Activated naive CD4-positive, alpha-beta T cell treated with anti-CD3 and anti-CD28 coated beads, Interleukin-2, amount 10 ng/mL, durations not matched to agents 7 days and 5 days (primary cell): ENCODE measurements around the gene PTPN1.
"Not testable (repeated sequence)": the region's sequence is repeated elsewhere in the genome, so short reads cannot be mapped to it uniquely, and the experiment has no call there.

ENCODE experiments used
- CTCF ChIA-PET: fragments of 350-600 bp; sonication (Branson Sonifier 250); formaldehyde crosslinking; loops from one replicate; lab custom pipeline; 2021; ENCODE audit warnings: antibody characterized with exemption; lab: Charles Lee
- DNase-seq: peaks from one replicate; pipeline ENCODE4 v3.0.0-alpha.2; 2020
- H3K27ac Mint-ChIP-seq: one replicate; pipeline ENCODE4 v1.8.0; 2021; ENCODE audit warnings: mild to moderate bottlenecking, moderate library complexity, mixed read lengths
- H3K27me3 Mint-ChIP-seq: one replicate; pipeline ENCODE4 v1.8.0; 2021; ENCODE audit warnings: mild to moderate bottlenecking, mixed read lengths
- H3K36me3 Mint-ChIP-seq: one replicate; pipeline ENCODE4 v1.8.0; 2021; ENCODE audit warnings: mixed read lengths
- H3K4me1 Mint-ChIP-seq: one replicate; pipeline ENCODE4 v1.8.0; 2021; ENCODE audit warnings: mixed read lengths
- H3K4me3 Mint-ChIP-seq: one replicate; pipeline ENCODE4 v1.8.0; 2021; ENCODE audit warnings: mild to moderate bottlenecking, moderate library complexity, mixed read lengths
- H3K9me3 Mint-ChIP-seq: one replicate; pipeline ENCODE4 v1.8.0; 2021; ENCODE audit warnings: mixed read lengths

Gene PTPN1

DNA sequence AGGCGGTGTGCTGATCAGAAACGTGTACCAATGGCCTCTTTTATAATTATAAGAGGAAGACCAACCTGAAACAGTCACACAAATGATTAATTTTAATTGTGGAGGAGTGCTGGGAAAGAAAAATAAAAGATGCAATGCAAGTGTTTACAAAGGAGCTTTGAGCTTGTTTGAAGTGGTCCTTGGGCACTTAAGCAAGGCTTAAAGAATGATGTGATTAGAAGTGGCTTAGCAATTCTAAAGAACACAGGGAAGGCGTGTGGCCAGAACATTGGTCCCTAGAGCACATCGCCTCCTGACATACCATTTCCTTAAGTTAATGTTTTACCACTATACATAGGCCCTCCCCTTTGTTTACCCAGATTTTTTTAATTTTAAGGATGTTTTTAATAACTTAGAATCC lies 26.1 kb downstream of the PTPN1 start:
- CTCF ChIA-PET = no interaction called here
- no peak overlapping the region for H3K4me3 Mint-ChIP-seq
- no peak for DNase-seq
- no peaks in the 10 kb centered on the region for H3K9me3 Mint-ChIP-seq
- peaks cover 55% of the 10 kb centered on the region for H3K4me1 Mint-ChIP-seq
- H3K27me3 Mint-ChIP-seq = no peaks in the 10 kb centered on the region
- H3K36me3 Mint-ChIP-seq = peaks cover 33% of the 10 kb centered on the region
- H3K27ac Mint-ChIP-seq = no peak overlapping the region

DNA sequence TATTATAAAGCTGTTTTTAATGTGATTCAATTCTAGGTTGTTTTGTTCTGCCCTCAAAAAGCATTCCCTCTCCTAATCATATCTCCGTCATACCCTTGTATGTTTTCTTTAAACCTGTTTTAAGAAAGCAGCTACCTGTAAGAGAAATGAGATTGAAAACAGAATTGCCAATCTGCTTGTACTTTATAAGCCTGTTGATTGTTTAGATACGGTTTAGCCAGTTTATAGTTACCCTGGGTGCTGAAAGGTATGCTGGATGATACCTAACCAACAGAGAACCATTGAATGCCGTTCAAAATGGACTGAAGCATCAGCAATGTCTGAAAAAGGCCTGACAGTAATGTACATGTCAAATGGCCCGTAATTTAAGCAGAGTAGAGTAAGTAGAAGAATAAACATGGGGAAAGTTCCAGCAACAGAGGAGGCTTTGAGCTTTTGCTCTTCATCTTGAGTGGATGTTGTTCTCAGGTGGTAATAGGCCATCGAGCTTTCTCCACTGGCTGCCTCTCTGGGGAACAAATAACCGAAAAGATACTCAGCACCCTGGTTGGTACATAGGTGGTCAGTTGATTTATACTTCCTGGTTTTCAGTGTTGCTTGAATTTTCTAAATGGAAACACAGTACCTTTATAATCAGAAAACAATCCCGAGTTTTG lies 27.5 kb downstream of the PTPN1 start:
- no peaks in the 10 kb centered on the region for H3K27me3 Mint-ChIP-seq
- H3K36me3 Mint-ChIP-seq = peaks cover 42% of the 10 kb centered on the region
- peaks cover 58% of the 10 kb centered on the region for H3K4me1 Mint-ChIP-seq
- DNase-seq = no peak
- H3K4me3 Mint-ChIP-seq = no peak overlapping the region
- H3K27ac Mint-ChIP-seq = peak overlapping the region; percentile 43
- CTCF ChIA-PET = interaction anchor here (1.1 kb wide), 1 partner anchor 12 kb away, joined by 3 read pairs; no protein-coding TSS in a partner anchor
- no peaks in the 10 kb centered on the region for H3K9me3 Mint-ChIP-seq

DNA sequence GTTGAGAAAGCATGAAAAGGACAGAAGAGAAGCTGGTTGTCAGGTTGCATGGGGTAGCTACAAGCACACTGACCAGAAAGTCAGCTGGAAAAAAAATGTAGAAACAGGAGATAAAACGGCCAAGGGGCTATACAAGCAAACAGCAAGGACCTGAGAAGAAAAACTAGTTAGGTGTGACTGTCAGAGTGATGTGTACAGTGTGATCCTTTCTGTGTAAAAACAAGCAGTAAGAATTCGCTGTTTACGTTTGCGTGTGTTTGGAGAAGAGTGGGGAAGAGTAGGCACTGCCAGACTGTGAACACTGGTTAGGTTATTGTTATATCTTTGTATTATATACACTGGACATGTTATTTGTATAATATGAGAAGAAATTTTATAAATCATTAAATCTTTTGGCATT lies 28.1 kb downstream of the PTPN1 start:
- Mint-ChIP-seq H3K27ac (peak overlapping the region; percentile 43), H3K4me1 (peaks cover 63% of the 10 kb centered on the region), H3K4me3 (no peak overlapping the region), H3K36me3 (peaks cover 43% of the 10 kb centered on the region), H3K27me3 (no peaks in the 10 kb centered on the region), H3K9me3 (no peaks in the 10 kb centered on the region)
- DNase-seq = no peak
- CTCF ChIA-PET = interaction anchor here (1.0 to 1.1 kb wide), 2 partner anchors 10 to 12 kb away, joined by 3 read pairs; no protein-coding TSS in a partner anchor

DNA sequence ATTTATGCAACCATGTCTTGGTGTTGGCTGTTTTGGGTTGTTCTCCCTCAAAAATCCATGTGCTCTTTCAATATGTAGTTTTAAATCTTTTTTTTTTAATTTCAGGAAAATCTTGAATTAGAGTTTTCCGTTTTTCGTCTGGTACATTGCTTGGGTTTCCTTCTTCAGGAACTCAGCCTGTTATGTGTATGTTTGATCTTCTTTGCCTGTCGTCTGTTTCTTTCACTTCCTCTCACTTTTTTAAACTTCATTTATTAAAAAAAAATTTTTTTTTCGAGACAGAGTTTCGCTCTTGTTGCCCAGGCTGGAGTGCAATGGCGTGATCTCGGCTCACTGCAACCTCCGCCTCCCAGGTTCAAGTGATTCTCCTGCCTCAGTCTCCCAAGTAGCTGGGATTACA lies 29.6 kb downstream of the PTPN1 start:
- CTCF ChIA-PET = interaction anchor here (0.7 kb wide), 1 partner anchor 8 kb away, joined by 3 read pairs; no protein-coding TSS in a partner anchor
- DNase-seq, H3K9me3 Mint-ChIP-seq, H3K4me3 Mint-ChIP-seq, H3K27me3 Mint-ChIP-seq, H3K27ac Mint-ChIP-seq: not testable (repeated sequence)
- peaks cover 46% of the 10 kb centered on the region for H3K36me3 Mint-ChIP-seq
- peaks cover 72% of the 10 kb centered on the region for H3K4me1 Mint-ChIP-seq

DNA sequence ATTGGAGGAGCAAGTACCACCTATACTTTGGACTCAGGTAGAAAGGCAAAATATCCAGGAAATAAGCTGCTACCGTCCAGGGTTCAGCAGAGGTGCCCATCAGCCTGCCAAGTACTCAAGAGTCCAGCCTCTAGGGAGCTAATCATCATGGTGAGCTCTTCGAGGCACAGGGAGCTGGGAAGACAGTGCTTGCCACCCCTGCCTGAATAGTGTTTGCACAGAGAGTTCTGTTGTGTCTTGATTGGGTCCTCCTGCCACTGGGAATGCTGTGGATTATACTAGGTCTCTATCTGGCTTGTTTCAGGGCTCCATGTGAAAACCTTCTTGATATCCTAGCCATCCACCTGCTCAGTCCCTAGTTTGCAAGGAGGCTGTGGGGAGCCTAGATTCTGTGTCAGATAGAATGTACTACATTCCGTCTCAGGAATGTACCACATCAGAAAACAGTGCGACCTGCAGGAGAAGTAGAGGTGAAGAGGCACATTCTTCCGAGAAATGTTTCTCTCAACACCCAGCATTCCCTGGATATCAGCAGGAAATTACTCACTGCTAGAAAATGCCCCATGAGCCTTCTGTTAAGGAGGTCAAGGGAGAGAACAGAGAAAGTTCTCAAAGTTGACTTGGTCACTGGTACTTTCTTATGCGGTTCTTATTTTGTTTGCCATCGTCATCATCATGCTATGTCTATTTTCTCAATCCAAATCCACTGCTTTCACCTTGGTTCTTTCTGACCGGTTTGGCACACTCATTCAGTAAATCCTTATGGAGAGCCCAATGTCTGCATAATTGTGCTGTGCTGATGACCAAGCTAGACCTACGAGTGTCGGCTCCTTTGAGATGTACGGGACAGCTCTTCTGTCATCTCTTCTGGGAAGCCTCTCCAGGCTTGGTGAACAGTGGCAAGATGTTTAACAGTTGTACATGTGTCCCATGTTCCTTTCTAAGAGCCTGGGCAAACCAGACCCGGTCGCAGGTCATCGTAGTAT lies 30.7 kb downstream of the PTPN1 start:
- Mint-ChIP-seq H3K9me3 (no peaks in the 10 kb centered on the region), H3K27me3 (no peaks in the 10 kb centered on the region), H3K27ac (no peak overlapping the region), H3K4me3 (no peak overlapping the region), H3K4me1 (peaks cover 75% of the 10 kb centered on the region), H3K36me3 (peaks cover 46% of the 10 kb centered on the region)
- CTCF ChIA-PET = interaction anchor here (0.7 to 1.4 kb wide), 2 partner anchors 9 to 48 kb away, joined by 3 to 4 read pairs; no protein-coding TSS in a partner anchor
- DNase-seq = no peak

DNA sequence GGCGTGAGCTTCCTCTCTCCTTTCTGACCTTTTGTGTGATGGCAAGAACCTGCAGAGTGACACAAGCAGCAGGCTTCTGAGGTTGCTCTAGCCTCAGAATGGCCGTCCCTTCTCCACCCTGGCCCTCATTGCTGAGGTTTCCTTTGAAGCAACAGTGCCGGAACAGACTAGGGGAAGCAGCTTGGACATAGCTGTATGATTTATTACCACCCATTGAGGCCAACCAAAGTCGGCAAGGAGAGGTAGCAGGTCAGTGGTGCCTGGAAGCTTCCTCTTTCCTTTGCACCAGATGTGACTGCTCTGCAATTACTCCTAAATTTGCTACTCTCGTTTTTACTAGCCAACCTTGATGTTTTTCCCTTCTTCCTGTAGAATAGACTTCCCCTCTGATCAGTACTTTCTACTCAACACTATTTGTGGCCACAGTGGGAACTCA lies 31.4 kb downstream of the PTPN1 start:
- CTCF ChIA-PET = interaction anchor here (1.0 to 1.4 kb wide), 3 partner anchors 11 to 47 kb away, joined by 3 to 4 read pairs (median 3); no protein-coding TSS in a partner anchor
- peak overlapping the region; percentile 16 for H3K27ac Mint-ChIP-seq
- no peak for DNase-seq
- peaks cover 77% of the 10 kb centered on the region for H3K4me1 Mint-ChIP-seq
- H3K9me3 Mint-ChIP-seq = no peaks in the 10 kb centered on the region
- H3K27me3 Mint-ChIP-seq = no peaks in the 10 kb centered on the region
- H3K36me3 Mint-ChIP-seq = peaks cover 49% of the 10 kb centered on the region
- no peak overlapping the region for H3K4me3 Mint-ChIP-seq

DNA sequence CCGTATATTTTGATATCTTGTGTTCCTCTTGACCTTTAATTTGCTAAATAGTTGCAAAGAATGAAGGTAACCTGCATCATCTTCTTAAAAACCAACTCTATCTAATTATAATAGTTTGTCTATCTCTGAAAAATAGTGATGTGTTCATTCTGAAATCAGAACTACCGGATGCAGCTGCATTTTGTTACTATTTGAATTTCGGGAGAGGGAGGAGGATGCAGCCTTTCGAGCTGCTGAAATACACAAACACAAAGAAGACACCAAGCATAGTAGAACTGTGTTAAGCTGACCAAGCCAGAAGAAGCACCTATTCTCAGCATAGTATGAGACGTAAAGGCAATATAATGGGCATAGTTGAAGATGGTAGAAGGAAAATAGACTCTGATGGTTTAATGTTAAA lies 33.1 kb downstream of the PTPN1 start:
- Mint-ChIP-seq H3K36me3 (peaks cover 48% of the 10 kb centered on the region), H3K9me3 (no peaks in the 10 kb centered on the region), H3K27ac (peak overlapping the region; percentile 53), H3K4me3 (no peak overlapping the region), H3K27me3 (no peaks in the 10 kb centered on the region), H3K4me1 (peaks cover 81% of the 10 kb centered on the region)
- CTCF ChIA-PET = no interaction called here
- no peak for DNase-seq

DNA sequence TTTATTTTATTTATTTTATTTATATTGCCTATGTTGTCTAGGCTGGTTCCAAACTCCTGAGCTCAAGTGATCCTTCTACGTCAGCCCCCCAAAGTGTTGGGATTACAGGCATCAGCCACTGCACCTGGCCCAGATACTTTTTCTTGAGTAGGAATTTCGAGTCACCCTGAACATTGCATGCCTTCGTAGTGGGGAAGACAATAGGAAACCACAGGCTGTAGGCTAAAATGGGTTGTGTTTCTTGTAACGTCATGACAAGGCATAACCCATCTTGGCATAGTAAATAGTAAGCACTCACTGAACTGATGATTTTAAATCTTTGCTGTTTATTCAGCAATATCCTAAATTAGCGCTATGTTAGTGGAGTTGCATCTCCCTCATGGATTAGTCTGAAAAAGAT lies 34.9 kb downstream of the PTPN1 start:
- peaks cover 59% of the 10 kb centered on the region for H3K36me3 Mint-ChIP-seq
- no peaks in the 10 kb centered on the region for H3K9me3 Mint-ChIP-seq
- peak overlapping the region; percentile 92 for H3K27ac Mint-ChIP-seq
- H3K4me1 Mint-ChIP-seq = peaks cover 84% of the 10 kb centered on the region
- H3K4me3 Mint-ChIP-seq = no peak overlapping the region
- no peak for DNase-seq
- no peaks in the 10 kb centered on the region for H3K27me3 Mint-ChIP-seq
- CTCF ChIA-PET = interaction anchor here (0.8 to 1.0 kb wide), 2 partner anchors 11 to 25 kb away, joined by 3 read pairs; no protein-coding TSS in a partner anchor

DNA sequence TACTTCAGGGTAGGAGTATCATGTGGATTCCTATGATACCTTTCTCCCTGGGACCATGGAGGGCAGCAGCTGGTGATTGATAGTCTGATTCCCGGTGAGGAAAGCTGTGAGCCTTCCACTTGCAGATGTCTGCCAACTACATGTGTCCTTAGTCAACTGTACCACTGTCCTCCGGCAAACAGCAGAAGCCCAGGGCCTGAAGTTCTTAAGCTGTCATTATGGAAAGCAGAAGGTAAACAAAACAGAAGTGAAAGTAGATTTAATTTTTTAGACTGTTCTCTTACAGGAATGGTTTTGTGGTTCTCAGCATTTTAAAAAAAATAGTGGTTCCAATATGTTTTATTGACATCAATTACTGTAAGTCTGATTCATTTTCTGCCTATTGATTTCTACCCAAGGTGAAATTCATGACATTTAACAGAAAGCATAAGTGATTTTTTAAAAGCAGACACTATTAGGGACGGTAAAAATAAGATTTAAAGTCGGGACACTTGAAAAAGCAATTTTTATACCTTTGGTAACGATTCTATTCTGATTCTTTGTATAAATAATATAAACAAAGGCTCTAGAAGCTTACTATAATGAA lies 36.6 kb downstream of the PTPN1 start:
- Mint-ChIP-seq H3K27ac (peak overlapping the region; percentile 92), H3K36me3 (peaks cover 53% of the 10 kb centered on the region), H3K4me3 (peak overlapping the region; percentile 70), H3K27me3 (no peaks in the 10 kb centered on the region), H3K9me3 (no peaks in the 10 kb centered on the region), H3K4me1 (peaks cover 67% of the 10 kb centered on the region)
- CTCF ChIA-PET = interaction anchor here (0.9 to 2.0 kb wide), 2 partner anchors 23 to 30 kb away, joined by 3 to 7 read pairs; no protein-coding TSS in a partner anchor
- DNase-seq = peak; percentile 47

DNA sequence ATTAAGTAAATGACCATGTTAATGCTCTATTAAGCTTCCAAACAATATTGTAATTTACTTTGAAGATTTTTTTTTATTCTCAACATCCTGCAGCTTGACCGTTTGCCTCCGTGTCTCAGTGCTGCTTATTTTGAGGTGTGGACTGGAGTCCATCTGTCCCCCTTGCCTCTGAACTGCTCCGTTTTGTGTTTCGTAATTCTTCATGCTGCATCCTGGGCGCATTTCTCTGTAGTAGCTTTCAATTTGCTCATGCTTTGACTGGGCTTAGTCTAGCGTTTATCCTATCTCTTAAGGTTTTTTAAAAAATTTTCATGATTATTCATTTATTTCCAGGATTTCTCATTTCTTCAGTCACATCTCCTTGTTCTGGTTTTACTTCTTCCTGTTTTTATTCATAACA lies 37.8 kb downstream of the PTPN1 start:
- Mint-ChIP-seq H3K4me1 (peaks cover 57% of the 10 kb centered on the region), H3K9me3 (no peaks in the 10 kb centered on the region), H3K4me3 (peak overlapping the region; percentile 29), H3K27ac (peak overlapping the region; percentile 57), H3K27me3 (no peaks in the 10 kb centered on the region), H3K36me3 (peaks cover 47% of the 10 kb centered on the region)
- no peak for DNase-seq
- CTCF ChIA-PET = interaction anchor here (0.7 to 2.0 kb wide), 6 partner anchors 9 to 35 kb away, joined by 3 to 7 read pairs (median 3); no protein-coding TSS in a partner anchor

DNA sequence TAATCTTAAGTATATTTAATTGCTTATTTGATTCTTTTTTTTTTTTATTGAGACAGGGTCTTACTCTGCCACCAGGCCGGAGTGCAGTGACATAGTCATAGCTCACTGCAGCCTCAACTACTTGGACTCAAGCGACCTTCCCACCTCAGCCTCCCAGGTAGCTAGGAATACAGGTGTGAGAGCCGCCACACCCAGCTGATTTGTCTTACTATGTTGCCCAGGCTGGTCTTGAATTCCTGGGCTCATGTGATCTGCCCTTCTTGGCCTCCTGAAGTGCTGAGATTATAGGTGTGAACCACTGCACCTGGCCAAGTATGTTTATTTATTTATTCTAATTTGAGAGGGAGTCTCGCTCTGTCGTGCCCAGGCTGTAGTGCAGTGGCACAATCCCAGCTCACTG lies 38.2 kb downstream of the PTPN1 start:
- no peak for DNase-seq
- Mint-ChIP-seq H3K36me3 (peaks cover 45% of the 10 kb centered on the region), H3K9me3 (no peaks in the 10 kb centered on the region), H3K27ac (peak overlapping the region; percentile 57), H3K27me3 (no peaks in the 10 kb centered on the region), H3K4me1 (peaks cover 53% of the 10 kb centered on the region), H3K4me3 (no peak overlapping the region)
- CTCF ChIA-PET = interaction anchor here (1.0 to 2.0 kb wide), 5 partner anchors 9 to 36 kb away, joined by 3 to 7 read pairs (median 3); no protein-coding TSS in a partner anchor

DNA sequence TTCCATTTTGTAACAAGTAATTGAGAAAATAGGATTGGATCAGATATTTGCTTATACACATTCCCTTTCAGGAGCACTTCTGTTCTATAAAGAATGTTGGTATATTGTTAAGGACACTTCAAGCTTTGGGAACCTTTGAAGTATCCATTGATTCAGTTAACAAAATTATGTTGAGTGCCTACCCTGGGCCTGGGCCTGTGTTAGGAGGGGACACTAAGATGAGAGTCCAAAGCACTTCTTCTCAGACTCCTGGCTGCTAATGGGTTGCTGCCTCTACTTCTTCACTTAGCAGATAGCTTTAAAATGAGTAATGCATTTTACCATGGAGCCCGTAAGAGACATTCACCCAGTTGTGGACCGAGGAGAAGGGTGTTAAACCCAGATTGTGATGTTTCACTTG lies 40.3 kb downstream of the PTPN1 start:
- Mint-ChIP-seq H3K9me3 (no peaks in the 10 kb centered on the region), H3K27ac (peak overlapping the region; percentile 22), H3K36me3 (peaks cover 37% of the 10 kb centered on the region), H3K27me3 (no peaks in the 10 kb centered on the region), H3K4me1 (peaks cover 39% of the 10 kb centered on the region), H3K4me3 (no peak overlapping the region)
- no peak for DNase-seq
- CTCF ChIA-PET = interaction anchor here (0.6 to 1.3 kb wide), 5 partner anchors 37 to 79 kb away, joined by 3 to 4 read pairs (median 3); no protein-coding TSS in a partner anchor

DNA sequence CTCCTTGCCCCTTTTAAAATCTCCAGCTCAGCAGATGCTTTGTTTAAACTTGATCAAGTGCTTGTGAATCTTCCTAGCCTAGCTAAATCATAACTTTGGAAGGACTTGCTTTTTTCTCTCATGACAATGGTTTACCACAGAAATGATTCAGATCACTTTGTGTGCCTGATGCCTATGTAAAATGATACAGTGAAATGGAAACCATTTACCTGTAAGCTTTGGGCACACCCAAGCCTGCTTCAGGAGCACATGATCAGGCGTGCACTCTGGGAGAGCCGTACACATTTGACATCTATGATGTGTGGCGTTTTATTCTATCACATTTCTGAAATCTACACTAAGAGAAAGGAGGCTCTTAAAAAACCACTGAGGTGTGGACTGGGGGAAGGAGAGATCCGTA lies 41.1 kb downstream of the PTPN1 start:
- H3K4me3 Mint-ChIP-seq = no peak overlapping the region
- CTCF ChIA-PET = interaction anchor here (0.8 to 1.7 kb wide), 6 partner anchors 19 to 73 kb away, joined by 3 to 4 read pairs (median 3); no protein-coding TSS in a partner anchor
- peak overlapping the region; percentile 63 for H3K27ac Mint-ChIP-seq
- H3K9me3 Mint-ChIP-seq = no peaks in the 10 kb centered on the region
- H3K4me1 Mint-ChIP-seq = peaks cover 37% of the 10 kb centered on the region
- peaks cover 38% of the 10 kb centered on the region for H3K36me3 Mint-ChIP-seq
- DNase-seq = peak; percentile 26
- no peaks in the 10 kb centered on the region for H3K27me3 Mint-ChIP-seq
